OCI-LY3 (cell line): ENCODE measurements around the gene PFN2.

Experiments used
- CTCF ChIP-seq: fragments of 200-600, 300-600 bp; sonication (generic); IDR thresholded peaks from 2 replicates; pipeline ENCODE4 v1.5.1; 2014; ENCODE audit warnings: antibody characterized with exemption, low read length, low read depth
- EZH2phosphoT487 ChIP-seq: fragments of 200-600 bp; shearing (Covaris generic); IDR thresholded peaks from 2 replicates; pipeline ENCODE4 v1.6.1; 2018; ENCODE audit warnings: antibody characterized with exemption, mixed run types, low read depth

GRCh38 chr3:150000641-150001040, 29.9 kb upstream of the PFN2 start:
- TF ChIP-seq CTCF (no peak), EZH2phosphoT487 (no peak)
